GM08714 (cell line): ENCODE data around the gene CTLA4.

Source experiments
- H3K4me3 ChIP-seq: fragments of 200-500 bp; sonication (Bioruptor generic); 2 replicates; pipeline ENCODE4 v1.5.1; 2014; ENCODE audit warnings: mild to moderate bottlenecking, low read length, inconsistent platforms
- ZNF274 ChIP-seq: IDR thresholded peaks from 2 replicates; pipeline ENCODE4 v1.6.1; 2012; ENCODE audit warnings: mild to moderate bottlenecking, low read depth, low read length

CTLA4 gene

GRCh38 chr2:203891474-203891873, 23.9 kb downstream of the CTLA4 start:
- no peak overlapping the region for H3K4me3 ChIP-seq
- no peak for TF ChIP-seq ZNF274

DNA sequence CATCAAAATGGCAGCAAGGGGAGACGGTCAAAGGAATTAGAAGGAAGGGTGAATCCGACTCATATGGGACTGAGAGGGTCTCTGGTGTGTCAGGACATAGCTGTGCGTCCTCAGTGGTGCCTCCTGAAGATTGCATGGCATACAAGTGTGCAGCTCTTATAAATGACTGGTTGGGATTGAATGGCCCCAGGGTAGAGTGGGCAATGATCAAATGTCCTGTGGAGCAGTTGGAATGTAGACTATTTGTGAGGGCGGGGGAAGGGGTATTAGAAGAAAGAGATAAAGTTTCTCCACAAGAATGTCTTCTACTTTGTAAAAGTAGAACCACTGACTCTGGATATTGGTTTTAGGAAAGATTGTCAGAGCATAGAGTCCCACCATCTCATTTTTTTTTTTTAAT, 24.6 kb downstream of the CTLA4 start:
- H3K4me3 ChIP-seq, result no peak overlapping the region
- TF ChIP-seq ZNF274, result no peak

- TF ChIP-seq ZNF274, result no peak
- no peak overlapping the region for H3K4me3 ChIP-seq
Observed at GRCh38 chr2:203893401-203893800, 25.8 kb downstream of the CTLA4 start.

DNA sequence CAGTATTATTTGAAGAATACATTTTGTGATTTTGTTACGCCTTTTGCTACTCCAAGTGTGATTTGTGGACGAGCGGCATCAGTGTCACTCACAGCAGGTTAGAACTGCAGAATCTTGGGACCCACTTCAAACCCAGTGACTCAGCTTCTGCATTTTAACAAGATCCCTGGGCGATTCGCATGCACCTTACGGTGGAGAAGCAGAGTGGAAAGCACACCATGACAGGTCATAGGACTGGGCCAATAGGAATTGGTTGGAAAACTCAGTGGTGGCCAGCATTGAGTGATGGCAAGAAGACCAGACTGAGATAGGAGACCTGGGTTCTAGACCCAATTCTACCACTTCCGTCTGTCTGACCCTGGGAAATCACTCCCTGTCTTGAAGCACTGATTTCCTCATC, 26.3 kb downstream of the CTLA4 start:
- TF ChIP-seq ZNF274, result no peak
- H3K4me3 ChIP-seq, result no peak overlapping the region

DNA sequence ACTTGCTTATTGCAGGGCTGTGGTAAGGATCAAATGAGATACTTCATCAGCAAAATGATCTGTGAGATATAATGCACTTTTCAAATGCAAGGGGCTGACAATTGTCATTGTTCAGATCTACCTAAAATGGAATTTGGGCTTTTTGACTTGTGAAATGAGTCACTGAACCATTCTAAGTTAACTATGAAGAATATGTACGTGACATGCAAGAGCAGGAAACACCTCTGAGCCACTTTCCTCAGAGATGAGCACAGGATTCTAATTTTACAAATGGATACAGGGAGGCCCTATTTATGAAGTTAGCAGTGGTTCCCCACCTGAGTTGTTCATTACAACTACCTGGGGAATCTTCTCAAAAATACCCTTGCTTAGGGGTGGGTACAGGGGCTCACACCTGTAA, 26.7 kb downstream of the CTLA4 start:
- no peak overlapping the region for H3K4me3 ChIP-seq
- no peak for TF ChIP-seq ZNF274

- TF ChIP-seq ZNF274, result no peak
- no peak overlapping the region for H3K4me3 ChIP-seq
Observed at GRCh38 chr2:203897544-203897943, 30.0 kb downstream of the CTLA4 start.

DNA sequence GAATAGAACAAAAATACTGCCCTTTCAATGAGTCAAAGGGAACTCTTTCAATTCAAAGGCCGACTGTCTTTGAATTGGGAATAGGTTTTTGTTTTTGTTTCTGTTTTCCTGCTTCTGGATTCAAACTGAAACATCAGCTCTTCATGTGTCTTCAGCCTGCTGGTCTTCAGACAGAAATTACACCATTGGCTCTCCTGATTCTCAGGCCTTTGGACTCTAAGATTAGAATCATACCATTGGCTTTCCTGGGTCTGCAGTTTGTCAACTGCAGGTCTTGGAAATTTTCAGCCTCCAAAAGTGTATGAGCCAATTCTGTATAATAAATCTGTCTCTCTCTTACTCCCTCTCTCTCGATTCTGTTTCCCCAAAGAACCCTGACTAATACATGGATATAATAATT, 31.1 kb downstream of the CTLA4 start:
- no peak for TF ChIP-seq ZNF274

GRCh38 chr2:203900253-203900652, 32.7 kb downstream of the CTLA4 start:
- TF ChIP-seq ZNF274, result no peak
- no peak overlapping the region for H3K4me3 ChIP-seq

More for the DNA sequence above, 31.1 kb downstream of the CTLA4 start:
- H3K4me3 ChIP-seq, result no peak overlapping the region

DNA sequence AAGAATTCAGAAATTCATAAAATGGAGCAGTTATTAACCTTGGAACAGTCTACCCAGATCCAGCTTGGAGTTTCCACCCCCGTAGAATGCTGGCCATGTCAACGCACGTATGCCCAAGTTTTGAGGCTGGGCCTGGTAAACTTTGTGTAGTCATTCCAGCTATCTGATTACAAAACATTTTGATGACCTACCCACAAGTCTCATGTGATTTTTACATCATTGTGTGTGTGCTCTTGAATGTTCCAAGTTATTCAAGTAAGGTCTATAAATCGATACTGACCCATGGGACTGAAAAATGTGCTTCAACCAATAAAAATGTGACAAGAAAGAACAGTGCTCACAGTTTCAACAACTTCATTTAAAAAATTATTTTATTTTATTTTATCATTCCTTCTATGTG, 36.5 kb downstream of the CTLA4 start:
- no peak overlapping the region for H3K4me3 ChIP-seq
- no peak for TF ChIP-seq ZNF274

GRCh38 chr2:203905656-203906055, 38.1 kb downstream of the CTLA4 start:
- H3K4me3 ChIP-seq, result no peak overlapping the region
- no peak for TF ChIP-seq ZNF274

DNA sequence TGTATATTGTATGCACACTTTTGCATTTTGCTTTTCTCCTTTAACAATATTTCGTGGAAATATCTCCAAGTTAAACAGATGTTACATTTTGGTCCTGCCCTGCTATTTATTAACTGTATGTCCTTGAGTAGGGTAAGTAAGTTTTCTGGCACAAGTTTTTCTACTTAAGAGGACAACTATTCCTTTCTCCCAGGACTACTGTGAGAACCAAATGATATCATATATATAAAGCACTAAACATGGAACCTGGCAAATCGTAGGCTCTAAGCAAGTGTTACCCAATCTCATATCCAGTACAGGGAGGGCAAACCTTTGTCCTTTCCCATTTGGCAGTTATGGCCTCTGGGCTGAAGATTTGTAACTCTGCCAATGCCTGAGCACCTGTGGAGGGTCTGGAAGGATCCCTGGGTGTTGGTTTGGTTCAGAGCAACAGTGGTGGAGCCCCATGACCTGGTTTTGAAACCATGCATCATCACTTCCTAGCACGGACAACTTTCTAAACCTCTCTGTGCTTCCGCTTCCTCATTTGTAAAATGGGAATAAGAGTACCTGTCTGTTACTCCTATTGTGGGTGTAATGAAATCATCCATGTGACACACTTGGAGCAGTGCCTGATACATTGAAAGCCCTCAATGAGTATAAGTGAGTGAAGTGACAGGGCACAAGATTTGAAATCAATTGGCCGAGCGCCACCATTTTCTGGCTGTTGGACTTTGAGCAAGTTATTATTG, 40.7 kb downstream of the CTLA4 start:
- no peak for TF ChIP-seq ZNF274
- no peak overlapping the region for H3K4me3 ChIP-seq

DNA sequence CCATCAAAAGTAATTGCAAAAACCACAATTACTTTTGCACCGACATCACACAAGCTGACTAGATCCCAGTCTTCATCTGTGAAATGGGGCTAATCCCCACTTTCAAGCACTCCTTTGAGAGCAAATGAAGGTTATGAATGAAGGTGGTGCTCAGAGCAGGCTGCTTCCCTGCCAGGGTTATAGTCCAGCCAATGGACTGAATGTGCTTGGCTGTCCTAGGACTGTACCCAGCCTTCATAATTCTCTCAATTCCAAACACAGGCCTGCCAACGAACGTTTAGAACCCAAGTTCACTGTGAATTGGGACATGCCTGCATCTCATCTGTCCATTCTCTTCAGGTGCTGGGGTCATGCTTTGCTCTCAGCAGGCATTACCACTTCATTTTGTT, 41.2 kb downstream of the CTLA4 start:
- TF ChIP-seq ZNF274, result no peak
- no peak overlapping the region for H3K4me3 ChIP-seq

DNA sequence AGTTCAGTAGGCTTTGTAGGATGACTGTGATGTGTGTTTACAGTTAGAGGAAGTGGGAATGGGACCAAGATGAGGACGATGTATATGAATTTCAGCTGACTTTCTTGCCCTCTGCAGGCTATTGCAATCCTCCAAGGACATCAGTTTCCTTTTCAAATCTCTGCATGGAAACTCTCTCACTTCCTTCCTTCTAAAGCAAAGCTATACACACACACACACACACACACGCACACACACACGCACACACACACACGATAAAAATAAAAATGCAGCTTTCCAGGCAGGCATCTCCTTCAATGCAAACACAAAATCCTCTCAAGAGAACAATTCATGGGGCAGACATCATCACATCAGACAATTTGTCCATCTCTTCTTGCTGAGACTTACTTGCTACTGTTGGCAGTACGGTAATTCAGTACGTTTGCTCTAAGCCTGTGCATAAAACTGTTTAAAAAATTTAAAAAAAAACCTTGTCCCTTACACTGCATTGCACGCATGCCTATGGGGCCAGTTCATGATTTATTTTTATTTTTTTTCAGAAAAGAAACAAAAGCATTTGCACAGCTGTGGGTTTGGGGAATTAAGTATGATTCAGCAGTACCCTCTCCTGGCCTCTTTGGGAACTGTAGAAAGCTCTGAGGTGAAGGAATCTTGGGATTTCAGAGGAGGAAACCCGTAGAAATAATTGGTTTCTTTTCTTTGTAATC, 41.8 kb downstream of the CTLA4 start:
- no peak for TF ChIP-seq ZNF274
- no peak overlapping the region for H3K4me3 ChIP-seq

GRCh38 chr2:203909974-203910373, 42.4 kb downstream of the CTLA4 start:
- TF ChIP-seq ZNF274, result no peak
- no peak overlapping the region for H3K4me3 ChIP-seq

DNA sequence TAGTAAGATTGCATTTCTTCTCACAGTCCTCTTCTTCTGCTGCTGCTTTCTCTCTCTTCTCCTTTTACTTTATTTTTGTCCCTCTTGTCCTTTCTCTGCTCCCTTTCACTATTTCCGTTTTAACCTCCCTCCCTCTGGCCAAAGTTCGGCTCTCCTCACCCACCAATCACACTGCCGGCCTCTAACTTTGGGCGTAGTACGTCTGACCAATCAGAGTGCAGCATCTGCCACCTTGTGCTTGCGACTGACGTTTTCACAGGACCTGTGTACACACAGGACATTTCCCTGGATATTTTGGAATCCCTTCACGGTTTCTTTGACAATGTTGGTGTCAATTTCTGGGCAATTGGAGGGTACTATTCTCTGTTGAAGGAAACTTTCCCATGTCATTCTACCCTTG, 46.4 kb downstream of the CTLA4 start:
- no peak for TF ChIP-seq ZNF274
- H3K4me3 ChIP-seq, result no peak overlapping the region
